Amniotic epithelial cell (primary cell): ENCODE results near the gene L3MBTL1.
A peak's percentile ranks its signal among the peaks of the same experiment; 100 is the strongest.

Source experiments
- DNase-seq: peaks from one replicate; pipeline ENCODE4 v3.0.0-alpha.2; 2010; ENCODE audit warnings: low read depth

The L3MBTL1 gene

GRCh38 chr20:43536041-43536816 lies 28.7 kb downstream of the L3MBTL1 start:
- no peak for DNase-seq

DNA sequence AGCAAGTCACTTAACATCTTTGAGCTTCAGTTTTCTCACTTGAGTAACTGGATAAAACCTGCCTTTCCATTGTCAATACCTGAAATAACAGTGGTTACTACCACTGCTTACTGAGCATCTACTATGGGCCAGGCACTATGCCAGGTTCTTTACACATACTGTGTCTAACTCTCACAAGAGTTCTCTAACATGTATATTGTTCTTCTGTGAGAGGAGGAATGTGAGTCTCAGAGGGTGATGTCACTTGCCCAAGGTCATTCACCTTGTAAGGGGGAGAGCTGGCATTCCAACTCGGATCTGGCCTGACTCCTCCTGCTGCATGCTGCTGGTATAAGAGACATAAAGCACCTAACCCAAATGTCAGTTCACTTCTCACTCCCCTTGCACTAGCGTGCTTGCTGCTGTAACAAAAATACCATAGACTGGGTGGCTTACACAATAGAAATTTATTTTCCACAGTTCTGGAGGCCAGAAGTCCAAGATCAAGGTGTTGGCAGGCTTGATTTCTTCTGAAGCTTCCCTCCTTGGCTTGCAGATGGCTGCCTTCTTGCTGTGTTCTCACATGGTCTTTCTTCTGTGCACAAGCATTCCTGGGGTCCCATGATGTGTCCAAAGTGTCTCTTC lies 29.4 kb downstream of the L3MBTL1 start:
- peak; percentile 51 for DNase-seq

- peak; percentile 55 for DNase-seq
Measured at GRCh38 chr20:43537921-43538877, 30.7 kb downstream of the L3MBTL1 start.

DNA sequence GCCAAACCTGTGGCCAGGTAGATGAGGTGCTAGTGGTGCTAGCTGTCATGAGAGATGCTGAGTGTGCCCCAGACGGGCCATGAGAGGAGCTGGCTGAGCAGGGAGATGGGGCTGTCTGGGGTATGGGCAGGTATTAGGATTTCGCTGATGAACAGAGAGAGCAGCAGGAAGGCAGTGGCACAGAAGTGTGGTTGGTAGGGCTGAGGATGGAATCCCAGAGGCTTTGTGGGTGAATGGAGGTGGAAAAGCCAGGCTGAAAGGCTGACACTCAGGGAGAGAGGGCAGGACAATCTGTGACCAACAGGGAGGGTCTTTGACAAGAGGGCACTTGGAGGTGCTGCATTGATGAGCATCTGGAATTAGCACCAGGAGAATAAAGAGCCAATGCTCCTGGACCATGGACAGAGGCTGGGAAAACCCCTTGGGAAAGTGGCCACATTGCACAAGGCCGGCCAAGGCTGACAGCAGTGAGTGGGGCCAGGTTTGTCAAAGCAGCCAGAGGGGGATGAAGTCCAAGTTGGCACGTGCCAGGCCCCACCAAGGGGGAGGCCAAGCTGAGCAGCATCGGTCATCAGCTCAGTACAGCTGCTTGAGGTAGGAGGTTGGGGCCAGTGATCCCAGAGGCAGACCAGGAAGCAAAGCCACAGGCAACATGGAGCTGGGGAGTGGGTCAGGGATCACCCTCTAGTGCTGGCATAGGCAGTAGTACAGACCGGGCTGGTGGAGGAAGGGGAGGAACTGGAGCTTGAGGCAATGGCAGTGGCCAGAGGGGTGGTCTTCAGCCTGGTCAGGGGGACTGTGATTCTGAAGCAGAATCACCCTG lies 31.6 kb downstream of the L3MBTL1 start:
- no peak for DNase-seq

GRCh38 chr20:43539975-43540672 lies 32.6 kb downstream of the L3MBTL1 start:
- no peak for DNase-seq

GRCh38 chr20:43540673-43541060 lies 33.2 kb downstream of the L3MBTL1 start:
- no peak for DNase-seq

DNA sequence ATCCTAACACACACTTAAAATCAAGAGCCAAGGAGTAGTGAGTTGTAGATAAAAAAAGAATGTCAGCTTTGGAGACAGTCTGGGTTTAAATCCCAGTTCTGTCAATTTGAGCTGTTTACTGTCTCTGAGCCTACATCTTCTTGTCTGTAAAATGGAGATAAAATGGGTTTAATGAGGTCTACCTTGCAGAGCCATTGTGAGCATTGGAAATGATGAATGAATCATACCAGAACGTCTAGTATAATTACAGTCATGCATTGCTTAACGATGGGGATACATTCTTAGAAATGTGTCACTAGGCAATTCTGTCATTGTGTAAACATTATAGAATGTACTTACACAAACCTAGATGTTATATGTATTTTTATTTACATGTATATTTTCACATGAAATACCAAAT lies 33.7 kb downstream of the L3MBTL1 start:
- peak; percentile 54 for DNase-seq

GRCh38 chr20:43542161-43542560 lies 34.7 kb downstream of the L3MBTL1 start:
- DNase-seq, result no peak

DNA sequence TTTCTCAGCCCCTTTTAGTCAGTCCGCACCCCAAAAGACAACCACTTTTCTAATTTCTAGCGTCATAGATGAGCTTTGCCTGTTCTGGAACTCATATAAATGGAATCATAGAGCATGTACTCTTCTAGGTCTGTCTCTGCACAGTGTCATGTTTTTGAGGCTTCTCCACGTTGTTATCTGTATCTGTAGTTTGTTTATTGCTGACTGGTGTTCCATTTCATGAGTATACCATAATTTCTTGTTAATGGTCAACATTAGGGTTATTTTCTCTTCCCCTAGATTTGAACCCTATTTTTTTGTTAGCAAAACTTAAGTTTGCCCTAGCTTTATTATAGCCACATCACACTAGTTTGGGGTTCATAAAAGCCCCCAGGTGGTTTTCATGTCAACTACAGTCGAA lies 35.2 kb downstream of the L3MBTL1 start:
- no peak for DNase-seq

DNA sequence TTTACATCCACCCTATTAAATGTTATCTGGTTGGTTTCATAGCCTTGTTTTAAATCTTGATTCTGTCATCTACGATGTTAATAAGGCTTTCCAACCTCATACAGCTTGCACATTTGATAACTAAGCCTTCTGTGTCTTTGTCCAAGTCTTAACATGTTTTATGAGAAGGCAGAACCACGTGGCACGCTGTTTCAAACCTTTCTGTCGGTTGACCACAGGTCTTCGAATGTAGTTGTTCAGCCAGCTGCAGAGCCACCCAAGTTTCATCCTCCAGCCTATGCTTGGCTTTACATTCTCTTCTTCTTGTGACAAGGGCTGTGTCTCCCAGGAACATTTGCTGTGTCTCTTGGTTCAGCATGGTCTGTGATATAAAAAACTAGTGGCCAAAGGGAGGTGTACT lies 35.6 kb downstream of the L3MBTL1 start:
- DNase-seq, result no peak

- DNase-seq, result no peak
Measured at GRCh38 chr20:43544501-43544900, 37.0 kb downstream of the L3MBTL1 start.

DNA sequence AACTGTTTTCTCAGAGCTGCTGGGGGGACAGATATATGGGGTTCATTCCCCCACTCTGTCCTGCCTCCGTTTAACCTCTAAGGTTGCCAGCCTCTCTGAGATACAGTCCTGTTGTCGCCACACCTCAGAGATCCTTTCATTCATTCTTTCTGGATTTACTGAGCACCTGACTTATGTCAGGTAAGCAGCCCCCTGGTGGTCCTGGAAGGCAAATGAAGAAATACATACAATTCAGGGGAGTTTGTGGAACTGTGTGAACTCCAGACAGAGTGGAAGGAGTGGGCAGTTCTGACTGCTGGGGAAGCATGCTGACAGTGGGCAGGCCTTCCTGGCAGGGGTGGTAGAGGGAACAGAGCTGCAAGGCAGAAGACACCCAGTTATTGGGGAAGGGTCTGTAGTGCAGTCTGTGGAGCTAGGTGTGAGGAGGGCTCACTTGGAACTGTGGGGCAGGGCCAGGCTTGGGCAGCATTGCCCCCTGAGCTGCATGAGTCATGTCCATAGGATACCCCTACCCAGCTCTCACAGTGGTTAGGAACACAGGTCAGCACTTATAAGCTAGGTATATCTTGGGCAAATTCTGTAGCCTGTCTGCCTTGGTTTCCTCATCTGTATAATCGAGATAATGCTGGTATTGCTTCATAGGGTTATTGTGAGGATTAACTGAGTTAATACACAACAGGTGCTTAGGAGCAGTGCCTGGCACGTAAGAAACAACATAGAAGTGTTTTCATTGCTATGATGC lies 38.5 kb downstream of the L3MBTL1 start:
- DNase-seq, result no peak

DNA sequence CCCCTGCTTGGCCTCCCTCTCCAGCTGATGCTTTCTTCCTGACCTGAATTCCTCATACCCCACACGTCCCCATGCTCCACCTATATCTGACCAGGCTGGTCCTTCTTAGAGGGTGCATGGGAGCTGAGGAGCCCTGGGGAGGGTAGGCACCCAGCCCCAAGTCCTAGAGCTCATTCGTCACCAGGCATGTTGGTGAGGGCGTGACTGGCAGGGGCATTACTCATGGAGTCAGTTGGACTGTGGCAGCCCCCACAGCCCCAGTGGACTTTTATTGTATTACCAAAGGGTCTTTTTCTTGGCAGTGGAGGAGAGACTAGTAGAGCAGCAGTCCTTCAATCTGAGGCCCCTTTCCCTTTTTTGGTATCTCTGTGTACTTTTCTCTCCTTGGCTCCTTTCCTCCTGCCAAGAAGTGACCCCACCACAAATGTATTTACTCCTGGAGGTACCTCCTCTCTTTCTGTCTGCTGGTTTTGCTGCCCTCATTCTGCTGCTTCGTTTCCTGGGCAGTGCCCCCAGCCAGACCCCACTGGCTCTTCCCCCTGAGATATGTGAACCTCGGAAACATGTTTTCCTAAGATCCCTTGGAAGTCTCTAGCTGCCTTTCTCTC lies 40.9 kb downstream of the L3MBTL1 start:
- no peak for DNase-seq

- no peak for DNase-seq
Measured at GRCh38 chr20:43549416-43550065, 42.0 kb downstream of the L3MBTL1 start.

GRCh38 chr20:43550456-43550855 lies 43.0 kb downstream of the L3MBTL1 start:
- no peak for DNase-seq

DNA sequence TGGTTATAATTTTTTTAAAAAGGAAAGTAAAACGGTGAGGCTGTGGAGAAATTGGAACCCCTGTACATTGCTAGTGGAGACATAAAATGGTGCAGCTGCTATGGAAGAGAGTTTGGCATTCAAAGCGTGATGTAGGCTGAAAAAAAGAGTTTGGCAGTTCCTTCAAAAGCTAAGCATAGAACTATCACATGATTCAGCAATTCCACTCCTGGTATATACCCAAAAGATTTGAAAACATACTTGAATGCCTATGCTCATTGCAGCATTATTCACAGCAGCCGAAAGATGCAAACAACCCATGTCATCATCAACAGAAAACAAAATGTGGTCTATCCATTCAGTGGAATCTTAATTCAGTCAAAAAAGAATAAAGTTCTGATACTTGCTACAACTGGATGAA lies 46.9 kb downstream of the L3MBTL1 start:
- DNase-seq, result no peak

- peak; percentile 78 for DNase-seq
Measured at GRCh38 chr20:43558412-43559146, 51.1 kb downstream of the L3MBTL1 start, which contains the start of gene SGK2. TSS of gene SGK2 (plus strand) at chr20:43559027. CDS start at chr20:43566496, 7,469 bp downstream.

GRCh38 chr20:43559147-43559987 lies 51.9 kb downstream of the L3MBTL1 start:
- no peak for DNase-seq
